GM19463 (cell line): ENCODE results near the gene TSPAN14.
"Not testable (repeated sequence)": the region's sequence is repeated elsewhere in the genome, so short reads cannot be mapped to it uniquely, and the experiment has no call there.

Source experiments
- ATAC-seq: cut with Tn5 transposase; IDR thresholded peaks from one replicate; pipeline ENCODE4 v1.9.1; 2021; ENCODE audit warnings: mild to moderate bottlenecking, moderate library complexity; ENCODE audit not compliant: unreplicated experiment

TSPAN14 gene, protein sequence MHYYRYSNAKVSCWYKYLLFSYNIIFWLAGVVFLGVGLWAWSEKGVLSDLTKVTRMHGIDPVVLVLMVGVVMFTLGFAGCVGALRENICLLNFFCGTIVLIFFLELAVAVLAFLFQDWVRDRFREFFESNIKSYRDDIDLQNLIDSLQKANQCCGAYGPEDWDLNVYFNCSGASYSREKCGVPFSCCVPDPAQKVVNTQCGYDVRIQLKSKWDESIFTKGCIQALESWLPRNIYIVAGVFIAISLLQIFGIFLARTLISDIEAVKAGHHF

DNA sequence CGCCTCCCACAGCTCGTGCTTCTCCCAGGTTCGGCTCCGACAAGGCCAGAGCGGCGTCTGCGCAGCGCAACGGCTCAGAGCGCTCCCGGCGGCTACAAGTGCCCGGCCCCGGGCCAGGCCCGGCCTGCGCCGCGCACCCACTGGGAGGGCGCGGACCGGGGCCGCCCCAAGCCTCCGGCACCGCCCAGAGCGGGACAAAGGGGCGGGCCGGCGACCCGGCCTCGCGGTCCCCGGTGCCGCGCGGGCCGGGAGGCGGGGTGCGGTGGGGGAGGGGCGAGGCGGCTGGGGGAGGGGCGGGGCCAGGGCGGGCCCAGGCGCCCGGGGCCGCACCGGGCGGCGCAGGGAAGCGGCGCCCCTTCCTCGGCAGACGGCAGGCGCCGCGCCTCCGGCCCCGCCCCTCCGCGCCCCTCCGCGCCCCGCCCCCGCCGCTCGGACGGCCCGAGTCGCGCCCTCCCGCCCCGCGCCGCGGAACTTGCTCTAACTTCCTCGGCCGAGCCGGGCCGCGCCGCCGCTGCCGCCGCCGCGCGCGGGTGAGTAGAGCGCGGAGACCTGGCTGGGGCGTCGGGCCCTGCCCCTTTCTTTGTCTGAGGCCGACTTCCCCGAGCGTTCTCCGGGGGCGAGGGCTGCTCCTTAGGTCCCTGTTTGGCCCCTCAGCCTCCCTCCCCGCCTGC is at the start of gene TSPAN14:
TSS of gene TSPAN14 (plus strand) at position 469 of the 671 bp plus-strand sequence. CDS start 34,924 bp downstream, outside the sequence.
- ATAC-seq, result peak; percentile 60

- ATAC-seq, result no peak
Observed at GRCh38 chr10:80405035-80405434, 49.1 kb upstream of the TSPAN14 start.

DNA sequence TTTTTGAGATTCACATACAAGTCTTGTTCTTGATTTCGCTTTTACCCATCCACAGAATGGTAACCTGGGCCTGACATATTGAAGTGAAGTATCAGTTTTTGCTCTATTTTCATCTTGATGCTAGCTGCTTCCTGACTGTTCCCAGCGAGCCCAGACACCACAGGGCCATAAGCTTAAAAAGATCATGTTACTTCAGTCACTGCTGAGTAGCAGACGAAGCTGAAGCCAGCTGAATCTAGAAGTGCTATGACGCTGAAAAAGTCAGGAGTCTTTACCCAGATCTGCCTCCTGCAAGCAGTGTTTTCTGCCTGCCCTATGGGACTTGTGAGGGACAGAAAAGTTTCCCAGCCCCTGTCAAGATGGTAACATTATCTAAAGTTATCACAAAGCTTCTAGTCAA is 48.5 kb upstream of the TSPAN14 start:
- ATAC-seq, result no peak

DNA sequence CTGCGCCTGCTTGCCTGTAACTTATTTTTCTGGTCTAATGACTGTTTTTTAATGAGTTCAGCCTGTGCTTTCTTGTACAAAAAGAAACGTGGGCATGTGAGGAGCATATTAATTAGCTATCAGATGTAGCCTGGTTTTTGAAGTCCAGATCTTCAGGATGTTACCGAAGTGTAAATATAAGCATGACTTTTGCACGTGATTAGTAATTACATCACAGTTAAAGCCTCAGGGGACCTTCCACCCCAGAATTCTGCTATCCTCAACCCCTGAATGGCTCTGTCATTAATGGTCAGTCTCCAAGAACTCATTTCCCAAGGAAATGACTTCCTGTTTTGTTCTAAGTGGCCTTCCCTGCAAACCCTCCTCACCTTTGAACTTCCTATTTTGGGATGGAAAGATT is 47.9 kb upstream of the TSPAN14 start:
- ATAC-seq, result no peak

GRCh38 chr10:80407812-80408241 is 46.3 kb upstream of the TSPAN14 start:
- ATAC-seq, result peak; percentile 30

GRCh38 chr10:80408242-80409101 is 45.6 kb upstream of the TSPAN14 start, which contains the start of gene PRXL2A:
Gene PRXL2A (plus strand): TSS chr10:80408551. CDS start chr10:80420468, 11,917 bp downstream.
- ATAC-seq, result peak; percentile 93

DNA sequence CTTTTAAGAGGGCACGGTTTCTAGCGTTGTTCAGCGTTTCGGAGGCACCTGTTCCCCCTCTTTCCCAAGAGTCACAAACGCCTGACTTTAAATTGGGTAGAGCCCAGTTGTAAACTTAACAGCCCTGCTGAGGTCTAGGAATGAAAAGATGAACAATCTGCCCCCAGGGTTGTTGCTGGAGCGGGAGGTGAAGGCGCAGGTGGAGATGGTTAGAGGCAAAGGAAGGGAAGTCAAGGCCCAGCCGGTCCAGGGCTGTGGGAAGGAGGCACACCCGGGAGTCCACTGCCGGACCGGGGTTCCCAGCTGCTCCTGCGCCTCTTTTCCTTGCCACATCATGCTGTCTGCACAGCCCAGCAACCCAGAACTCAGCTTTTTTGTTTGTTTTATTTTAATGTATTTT is 45.0 kb upstream of the TSPAN14 start:
- ATAC-seq, result no peak

- ATAC-seq, result no peak
Observed at GRCh38 chr10:80410122-80410521, 44.0 kb upstream of the TSPAN14 start.

DNA sequence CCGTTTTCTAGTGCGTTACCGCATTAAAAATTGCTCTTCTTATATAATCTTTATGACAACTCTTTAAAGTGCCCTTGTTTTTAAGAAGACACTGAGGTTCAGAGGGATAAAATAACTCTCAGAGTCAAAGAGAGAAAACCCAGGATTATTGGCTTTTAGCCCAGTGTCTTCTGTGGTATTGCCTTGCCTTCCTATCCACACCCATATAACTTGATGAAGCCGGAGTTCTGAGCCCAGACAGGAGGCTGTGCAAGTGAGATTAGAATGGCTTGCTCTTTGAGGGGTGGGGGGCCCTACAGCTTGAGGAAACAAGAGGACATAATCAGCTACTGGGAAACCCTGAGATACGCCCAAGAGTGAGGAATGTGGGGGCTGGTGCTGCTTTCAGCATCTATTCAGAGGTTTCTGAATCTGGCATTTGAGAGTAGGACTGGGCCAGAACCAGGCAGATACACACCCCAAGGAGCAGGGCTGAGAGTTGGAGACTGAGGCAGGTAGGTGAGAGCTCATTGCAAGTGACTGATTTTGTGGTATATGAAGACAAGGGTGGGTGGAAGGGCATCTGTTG is 43.4 kb upstream of the TSPAN14 start:
- no peak for ATAC-seq

- no peak for ATAC-seq
Observed at GRCh38 chr10:80411267-80411668, 42.8 kb upstream of the TSPAN14 start.

DNA sequence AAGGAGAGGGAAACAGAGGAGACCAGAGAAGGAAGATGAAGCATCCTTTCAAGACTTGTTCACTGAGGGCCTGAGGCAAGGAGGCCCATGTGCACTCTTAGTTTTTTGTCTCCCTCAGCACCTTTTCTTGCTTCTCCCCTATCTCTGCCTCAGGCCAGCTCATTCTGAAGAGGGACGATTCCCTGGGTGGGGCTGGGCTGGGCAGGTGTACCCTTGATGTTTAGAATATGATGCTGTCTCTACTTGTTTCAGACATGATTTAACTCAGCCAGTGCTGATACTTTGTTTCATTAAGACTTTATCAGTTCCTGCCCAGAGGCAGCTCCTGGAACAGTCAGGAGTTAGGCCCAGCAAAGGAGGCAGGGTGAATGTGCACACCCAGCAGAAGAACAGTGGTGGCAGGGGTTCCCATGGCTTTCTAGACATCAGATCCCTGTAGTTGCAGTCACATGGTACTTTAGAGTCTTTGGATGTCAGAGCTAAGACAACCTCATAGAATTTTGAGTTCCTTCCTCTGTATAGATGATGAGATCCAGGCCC is 42.4 kb upstream of the TSPAN14 start:
- no peak for ATAC-seq

DNA sequence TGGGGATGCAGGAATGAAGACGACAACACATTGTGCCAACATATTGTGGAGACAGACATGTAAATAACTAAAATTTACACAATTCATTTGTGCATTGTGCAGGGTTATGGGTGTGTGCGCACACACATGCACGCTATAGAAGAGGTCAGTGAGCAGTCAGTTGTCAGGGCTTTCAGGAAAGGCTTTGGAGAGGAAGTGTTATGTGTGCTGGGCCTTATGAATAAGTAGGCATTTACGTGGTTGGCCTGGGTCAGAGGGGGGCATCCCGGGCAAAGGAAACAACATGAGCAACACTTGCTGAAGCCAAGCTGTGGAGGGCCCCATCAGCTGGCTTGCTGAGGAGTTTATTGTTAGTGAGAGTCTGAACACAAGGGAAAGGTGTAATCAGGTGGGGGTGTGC is 41.6 kb upstream of the TSPAN14 start:
- ATAC-seq, result no peak

DNA sequence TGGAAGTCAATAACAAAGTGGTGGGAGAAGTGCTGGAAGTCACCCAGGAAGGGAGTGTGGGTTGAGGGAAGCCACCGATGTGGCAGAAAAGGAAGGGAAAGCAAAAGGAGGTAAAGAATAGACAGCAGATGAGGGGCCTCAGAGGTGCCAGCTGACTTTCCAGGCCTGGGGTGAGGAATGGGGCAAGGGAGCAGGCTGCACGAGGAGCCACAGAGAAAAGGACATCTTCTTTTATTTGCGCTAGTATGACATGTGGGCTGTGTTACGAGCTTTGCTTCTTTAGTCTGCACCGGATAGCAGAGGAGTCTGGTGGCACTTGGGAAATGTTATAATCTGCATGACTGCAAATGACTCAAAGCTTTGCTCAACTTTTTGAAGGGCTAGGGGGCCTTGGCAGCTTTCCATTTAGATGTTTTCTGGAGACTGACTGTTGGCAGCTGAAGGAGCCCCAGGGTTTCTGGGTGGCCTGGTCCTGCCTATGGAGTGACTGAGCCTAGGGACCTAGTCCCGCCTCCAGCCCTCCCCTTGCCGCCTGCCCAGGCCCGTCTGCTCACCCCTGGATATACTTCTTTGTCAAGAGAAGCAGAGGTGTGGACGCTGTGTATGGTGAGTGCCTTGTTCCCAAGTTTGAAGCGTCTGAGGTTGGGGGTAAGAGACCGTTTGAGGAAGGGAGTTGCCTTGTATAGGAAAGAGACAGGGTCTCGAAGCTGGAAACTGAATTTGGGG is 40.7 kb upstream of the TSPAN14 start:
- ATAC-seq, result no peak

DNA sequence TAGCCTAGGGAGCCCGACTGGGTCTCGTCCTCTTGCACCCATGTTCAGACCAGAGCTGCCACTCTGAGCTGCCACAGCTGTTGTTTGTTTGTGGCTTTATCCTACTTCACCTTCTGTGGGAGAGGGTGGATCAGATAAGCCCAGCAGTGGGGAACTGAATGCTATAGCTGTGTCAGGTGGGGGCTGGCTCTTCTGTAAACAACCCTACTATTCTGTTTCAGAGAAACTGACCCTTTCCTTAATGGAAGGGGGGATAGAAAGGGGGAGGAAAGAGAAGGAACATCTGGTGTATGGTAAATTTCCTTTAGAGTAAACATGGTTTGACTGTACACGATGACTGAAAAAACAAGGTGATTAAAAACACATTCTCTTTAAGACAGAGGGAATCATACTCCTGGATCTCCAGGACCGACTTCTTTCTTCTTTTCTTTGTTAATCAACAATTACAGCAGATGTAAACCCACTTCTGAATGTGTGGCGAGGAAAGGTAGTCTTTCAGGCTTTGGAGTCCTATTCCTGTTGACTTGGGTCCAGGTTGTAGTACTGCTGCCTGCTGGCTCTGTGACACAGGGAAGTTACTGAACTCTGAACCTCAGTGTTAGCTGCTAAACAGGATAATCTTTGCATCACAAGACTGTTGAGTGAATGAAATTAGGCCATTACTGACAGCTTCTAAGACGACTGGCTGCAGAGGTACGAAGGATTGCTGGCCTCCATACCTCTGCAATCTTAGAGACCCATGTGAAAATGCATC is 39.8 kb upstream of the TSPAN14 start:
- no peak for ATAC-seq

- no peak for ATAC-seq
Observed at GRCh38 chr10:80415734-80416478, 38.2 kb upstream of the TSPAN14 start.

DNA sequence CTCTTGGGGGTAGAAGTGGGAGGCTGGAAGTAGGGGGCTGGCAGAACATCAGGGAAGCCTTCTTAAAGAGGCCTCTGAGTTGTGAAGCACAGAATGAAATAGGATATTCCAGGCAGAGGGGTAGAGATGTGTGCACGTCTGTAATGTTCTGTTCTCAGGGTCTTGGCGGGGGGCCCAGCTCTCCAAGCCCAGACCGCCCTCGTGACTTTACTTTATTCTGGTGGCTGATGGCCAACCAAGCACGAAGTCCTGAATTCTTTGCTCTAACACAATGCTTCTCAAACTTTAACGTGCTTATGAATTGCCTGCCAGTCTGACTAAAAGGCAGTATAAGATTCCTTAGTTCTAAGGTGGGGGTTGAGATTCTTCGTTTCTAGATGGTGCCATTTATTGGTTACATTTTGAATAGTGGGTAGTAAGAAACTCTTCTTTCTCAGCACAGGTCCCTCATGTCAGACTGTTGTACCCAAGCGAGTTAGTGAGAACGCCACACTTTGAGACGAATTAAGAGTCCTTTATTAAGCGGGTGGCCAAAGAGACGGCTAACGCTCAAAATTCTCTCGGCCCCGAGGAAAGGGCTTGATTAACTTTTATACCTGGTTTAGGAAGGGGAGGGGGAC is 37.5 kb upstream of the TSPAN14 start:
- ATAC-seq, result no peak

DNA sequence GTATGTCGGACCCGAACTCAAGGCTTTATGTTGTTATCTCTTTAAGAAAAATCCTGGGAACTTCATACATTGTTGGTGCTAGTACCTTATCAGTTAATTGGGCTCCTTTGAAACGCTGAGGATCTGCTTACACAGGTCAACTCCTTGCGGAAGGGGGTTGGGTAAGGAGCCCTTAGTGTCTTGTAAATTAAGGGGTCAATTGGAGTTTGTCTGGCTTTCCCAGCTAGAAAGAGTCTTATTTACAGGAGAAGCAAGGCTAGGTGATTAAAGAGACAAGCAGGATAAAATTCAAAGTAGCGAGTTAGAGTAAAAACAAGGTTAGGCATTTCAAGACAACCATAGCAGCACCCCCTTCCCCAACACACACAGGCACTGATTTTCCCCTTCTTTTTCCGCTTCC is 36.9 kb upstream of the TSPAN14 start:
- not testable (repeated sequence) for ATAC-seq

DNA sequence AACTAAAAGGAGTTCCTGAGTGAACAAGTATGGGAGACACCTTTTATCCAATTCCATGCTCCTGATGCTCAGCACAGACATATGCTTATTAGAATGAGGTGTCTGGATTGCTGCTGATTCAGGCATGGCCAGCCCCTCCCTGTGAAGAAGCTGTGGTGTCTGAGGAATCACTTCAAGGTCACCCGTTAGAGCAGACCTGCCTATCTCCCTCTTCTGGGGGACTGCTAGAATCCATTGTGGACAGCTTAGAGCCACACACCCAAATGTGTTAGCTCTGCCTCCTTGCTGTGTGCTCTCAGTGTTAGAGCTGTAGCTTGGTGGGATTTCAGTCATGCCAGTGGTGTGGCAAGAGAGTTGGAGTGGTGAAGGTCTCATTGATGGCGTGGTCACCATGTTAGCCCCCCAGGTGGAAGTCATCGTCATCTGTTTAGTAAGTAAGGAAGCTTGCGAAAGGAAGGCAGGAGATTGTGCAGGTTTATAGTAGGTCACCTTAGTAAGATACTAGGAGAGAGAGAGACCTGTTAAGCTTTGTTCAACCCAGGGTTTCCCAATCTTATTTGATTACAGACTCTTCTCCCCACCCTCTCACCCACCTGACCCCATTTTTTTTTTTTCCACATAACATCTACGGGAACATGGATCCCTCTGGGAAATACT is 32.9 kb upstream of the TSPAN14 start:
- ATAC-seq, result no peak
